ENCODE results near the gene NHP2.

DNA sequence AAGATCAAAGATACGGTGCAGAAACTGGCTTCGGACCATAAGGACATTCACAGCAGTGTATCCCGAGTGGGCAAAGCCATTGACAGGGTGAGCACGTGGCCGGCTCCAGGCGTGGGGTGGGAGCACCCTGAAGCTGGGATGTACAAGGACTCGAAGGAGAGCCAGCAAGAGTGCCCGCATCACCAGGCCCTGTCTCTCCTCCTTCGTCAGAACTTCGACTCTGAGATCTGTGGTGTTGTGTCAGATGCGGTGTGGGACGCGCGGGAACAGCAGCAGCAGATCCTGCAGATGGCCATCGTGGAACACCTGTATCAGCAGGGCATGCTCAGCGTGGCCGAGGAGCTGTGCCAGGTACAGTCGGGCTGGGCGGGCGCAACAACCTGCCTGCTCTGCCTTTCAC is 11.0 kb downstream of the NHP2 start:
- TF ChIP-seq HMGXB4 (CRISPR knock-in tag; IDR thresholded peaks at IDR 0.05) (no peak), EP300 (IDR thresholded peaks at IDR 0.05; ENCODE audit: low read length) (no peak), SP1 (CRISPR knock-in tag; IDR thresholded peaks at IDR 0.05) (no peak), TBP (optimal IDR thresholded peaks at IDR 0.05; ENCODE audit: low read depth, low read length) (no peak), ARNT (IDR thresholded peaks at IDR 0.05) (no peak), ETV6 (IDR thresholded peaks at IDR 0.05; ENCODE audit: borderline replicate concordance in 1 of 2, low read depth in 2 of 2, low read length in 1 of 2) (no peak), ETV6 (CRISPR knock-in tag; IDR thresholded peaks at IDR 0.05; ENCODE audit: borderline replicate concordance) (no peak), SMAD3 (CRISPR knock-in tag; conservative IDR thresholded peaks at IDR 0.05) (no peak), RAD21 (CRISPR knock-in tag; conservative IDR thresholded peaks at IDR 0.05 in 1 of 2, IDR thresholded peaks at IDR 0.05 in 1 of 2) (no peak), BRD4 (IDR thresholded peaks at IDR 0.05) (no peak), JUND (IDR thresholded peaks at IDR 0.05; ENCODE audit: borderline replicate concordance, low read depth, low read length) (no peak), JUND (tag; IDR thresholded peaks at IDR 0.05; ENCODE audit: borderline replicate concordance, low read depth, low read length) (no peak), TARDBP (IDR thresholded peaks at IDR 0.05) (no peak)
- TF ChIP-seq, protein P1, sequence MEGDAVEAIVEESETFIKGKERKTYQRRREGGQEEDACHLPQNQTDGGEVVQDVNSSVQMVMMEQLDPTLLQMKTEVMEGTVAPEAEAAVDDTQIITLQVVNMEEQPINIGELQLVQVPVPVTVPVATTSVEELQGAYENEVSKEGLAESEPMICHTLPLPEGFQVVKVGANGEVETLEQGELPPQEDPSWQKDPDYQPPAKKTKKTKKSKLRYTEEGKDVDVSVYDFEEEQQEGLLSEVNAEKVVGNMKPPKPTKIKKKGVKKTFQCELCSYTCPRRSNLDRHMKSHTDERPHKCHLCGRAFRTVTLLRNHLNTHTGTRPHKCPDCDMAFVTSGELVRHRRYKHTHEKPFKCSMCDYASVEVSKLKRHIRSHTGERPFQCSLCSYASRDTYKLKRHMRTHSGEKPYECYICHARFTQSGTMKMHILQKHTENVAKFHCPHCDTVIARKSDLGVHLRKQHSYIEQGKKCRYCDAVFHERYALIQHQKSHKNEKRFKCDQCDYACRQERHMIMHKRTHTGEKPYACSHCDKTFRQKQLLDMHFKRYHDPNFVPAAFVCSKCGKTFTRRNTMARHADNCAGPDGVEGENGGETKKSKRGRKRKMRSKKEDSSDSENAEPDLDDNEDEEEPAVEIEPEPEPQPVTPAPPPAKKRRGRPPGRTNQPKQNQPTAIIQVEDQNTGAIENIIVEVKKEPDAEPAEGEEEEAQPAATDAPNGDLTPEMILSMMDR (IDR thresholded peaks at IDR 0.05 in 2 of 3, conservative IDR thresholded peaks at IDR 0.05 in 1 of 3; ENCODE audit: insufficient read depth in 2 of 3, low read depth in 1 of 3, low read length in 3 of 3): no peak

All from K562 (cell line).